NCI-H345 treated with DMSO at 0.1 percent for 48 hours (cell line): ENCODE measurements around the gene ACTG1.

Experiments used
- DNase-seq: peaks from one replicate; lab custom pipeline; 2025; ENCODE audit not compliant: unreplicated experiment; lab: John Stamatoyannopoulos, UW

ACTG1 gene

GRCh38 chr17:81512562-81513371, at the start of gene ACTG1:
ACTG1 (minus strand) TSS chr17:81512799; CDS start chr17:81512354, 445 bp downstream.
- DNase-seq: peak; percentile 88

- no peak for DNase-seq
Measured at GRCh38 chr17:81561494-81561885, 48.9 kb upstream of the ACTG1 start.

- no peak for DNase-seq
Measured at GRCh38 chr17:81558941-81559806, 46.6 kb upstream of the ACTG1 start.

GRCh38 chr17:81558115-81558468, 45.5 kb upstream of the ACTG1 start:
- DNase-seq: no peak

GRCh38 chr17:81557276-81558114, 44.9 kb upstream of the ACTG1 start:
- no peak for DNase-seq

GRCh38 chr17:81556863-81557262, 44.3 kb upstream of the ACTG1 start:
- DNase-seq: no peak

- no peak for DNase-seq
Measured at GRCh38 chr17:81556175-81556691, 43.6 kb upstream of the ACTG1 start.

GRCh38 chr17:81553616-81554181, 41.1 kb upstream of the ACTG1 start:
- no peak for DNase-seq

- peak; percentile 88 for DNase-seq
Measured at GRCh38 chr17:81553018-81553615, 40.5 kb upstream of the ACTG1 start.

- peak; percentile 76 for DNase-seq
Measured at GRCh38 chr17:81552244-81553017, 39.8 kb upstream of the ACTG1 start, which contains the start of gene FAAP100. FAAP100 (minus strand) TSS chr17:81552353; CDS start chr17:81552330, 23 bp downstream.

GRCh38 chr17:81551458-81552243, 39.1 kb upstream of the ACTG1 start:
- no peak for DNase-seq

GRCh38 chr17:81550830-81551457, 38.3 kb upstream of the ACTG1 start:
- no peak for DNase-seq

- no peak for DNase-seq
Measured at GRCh38 chr17:81550285-81550684, 37.7 kb upstream of the ACTG1 start.

- DNase-seq: no peak
Measured at GRCh38 chr17:81549826-81550225, 37.2 kb upstream of the ACTG1 start.

GRCh38 chr17:81549031-81549557, 36.5 kb upstream of the ACTG1 start:
- no peak for DNase-seq

GRCh38 chr17:81547614-81547982, 35.0 kb upstream of the ACTG1 start:
- DNase-seq: no peak

- no peak for DNase-seq
Measured at GRCh38 chr17:81546906-81547613, 34.5 kb upstream of the ACTG1 start.
